Bronchial epithelial cell (primary cell): Measurements from ENCODE around the gene ADSS2. TPM values are rescaled to one million over a fixed set of nuclear protein-coding genes. Genes with fewer than 3 reads are reported as not detected.

Experiments used
- DNase-seq: peaks from one replicate; pipeline ENCODE4 v3.0.0-alpha.2; 2010; ENCODE audit warnings: low read depth
- FAIRE-seq: peaks from 2 replicates; lab custom pipeline; 2011; peaks lifted over from hg19 to GRCh38; lab: Jason Lieb, UNC
- H3K27me3 ChIP-seq: 2 replicates; pipeline ENCODE4 v1.5.1; 2011; ENCODE audit warnings: low read length; ENCODE audit not compliant: control insufficient read depth, insufficient read depth
- H3K36me3 ChIP-seq: 2 replicates; pipeline ENCODE4 v1.5.1; 2011; ENCODE audit warnings: low read length; ENCODE audit not compliant: control insufficient read depth, insufficient read depth
- H3K4me3 ChIP-seq: 2 replicates; pipeline ENCODE4 v1.5.1; 2011; ENCODE audit warnings: mild to moderate bottlenecking, low read depth, low read length, control low read depth
- CTCF ChIP-seq: IDR thresholded peaks from 2 replicates; pipeline ENCODE4 v1.5.1; 2011; ENCODE audit warnings: mild to moderate bottlenecking, moderate library complexity, low read length, control low read depth, inconsistent platforms; ENCODE audit not compliant: insufficient read depth, severe bottlenecking
- total RNA-seq: library from RNA; depleted of rRNA; stranded (reverse); fragments of >200 nt; gene quantifications from 2 replicates; pipeline ENCODE4 v1.2.1, GENCODE V29; 2014

The ADSS2 gene
- total RNA-seq, 1 donor from 2014 or later: 40.8 TPM

GRCh38 chr1:244448279-244449036, 3.3 kb downstream of the ADSS2 start:
- Histone ChIP-seq H3K4me3 (no peak overlapping the region), H3K36me3 (peaks cover 2% of the 10 kb centered on the region), H3K27me3 (no peaks in the 10 kb centered on the region)
- FAIRE-seq (no peak), DNase-seq (no peak)
- TF ChIP-seq CTCF: no peak

- TF ChIP-seq CTCF: no peak
- peaks cover 2% of the 10 kb centered on the region for H3K36me3 ChIP-seq
- no peak for DNase-seq
- no peak overlapping the region for H3K4me3 ChIP-seq
- FAIRE-seq: no peak
- H3K27me3 ChIP-seq: no peaks in the 10 kb centered on the region
These were observed 4.2 kb downstream of the ADSS2 start for GRCh38 chr1:244447552-244447951.

- peaks cover 2% of the 10 kb centered on the region for H3K36me3 ChIP-seq
- TF ChIP-seq CTCF: no peak
- DNase-seq: no peak
- H3K4me3 ChIP-seq: no peak overlapping the region
- no peak for FAIRE-seq
- H3K27me3 ChIP-seq: no peaks in the 10 kb centered on the region
These were observed 4.7 kb downstream of the ADSS2 start for GRCh38 chr1:244447024-244447423.

- no peak for FAIRE-seq
- no peak for TF ChIP-seq CTCF
- H3K4me3 ChIP-seq: no peak overlapping the region
These were observed 6.2 kb downstream of the ADSS2 start for GRCh38 chr1:244445320-244446181.

GRCh38 chr1:244444854-244445253, 6.9 kb downstream of the ADSS2 start:
- peaks cover 2% of the 10 kb centered on the region for H3K36me3 ChIP-seq
- DNase-seq (peak; percentile 43), FAIRE-seq (no peak)
- no peak overlapping the region for H3K4me3 ChIP-seq
- no peak for TF ChIP-seq CTCF
- no peaks in the 10 kb centered on the region for H3K27me3 ChIP-seq

More at GRCh38 chr1:244445320-244446181, 6.2 kb downstream of the ADSS2 start:
- DNase-seq: no peak
- Histone ChIP-seq H3K27me3 (no peaks in the 10 kb centered on the region), H3K36me3 (peaks cover 2% of the 10 kb centered on the region)
